Measurements from ENCODE around the gene OTOP3. TPM values are rescaled to one million over a fixed set of nuclear protein-coding genes. Genes with fewer than 3 reads are reported as not detected.

Gene OTOP3
- total and polyA plus RNA-seq, 2 experiments from 2014 or later: not detected

- peak overlapping the region; percentile 5 for H3K27ac ChIP-seq
- TF ChIP-seq CTCF (IDR thresholded peaks at IDR 0.05; ENCODE audit: low read depth, low read length): no peak
- no peaks in the 10 kb centered on the region for H3K27me3 ChIP-seq
- H3K4me3 ChIP-seq: no peak overlapping the region
- peaks cover 6% of the 10 kb centered on the region for H3K4me1 ChIP-seq (ENCODE audit: low read depth)
- no peaks in the 10 kb centered on the region for H3K9me3 ChIP-seq (ENCODE audit: low read depth)
- no peak for DNase-seq (ENCODE audit: low read depth in 1 of 2, low spot score in 1 of 2)
- peaks cover 4% of the 10 kb centered on the region for H3K36me3 ChIP-seq
Measured at GRCh38 chr17:74999523-74999922, 63.8 kb downstream of the OTOP3 start.

Other genes starting within 250 kb of the OTOP3 start
- gene CD300LF, start 223.0 kb upstream of the OTOP3 start, total RNA-seq: not detected in 2 replicates
- gene CD300LF, start 223.0 kb upstream of the OTOP3 start, polyA plus RNA-seq: not detected in 2 replicates
- 3.4 and 6.9 TPM in 2 replicates for gene RAB37, start 198.6 kb upstream of the OTOP3 start, total RNA-seq
- gene RAB37, start 198.6 kb upstream of the OTOP3 start, polyA plus RNA-seq: 4.6 and 4.9 TPM in 2 replicates
- 78.2 and 87.3 TPM in 2 replicates for gene NHERF1, start 187.3 kb upstream of the OTOP3 start, total RNA-seq
- gene NHERF1, start 187.3 kb upstream of the OTOP3 start, polyA plus RNA-seq: 95.1 and 111 TPM in 2 replicates
- 45.9 and 73.1 TPM in 2 replicates for gene NAT9, start 159.6 kb upstream of the OTOP3 start, total RNA-seq
- 56.2 and 96.8 TPM in 2 replicates for gene NAT9, start 159.6 kb upstream of the OTOP3 start, polyA plus RNA-seq
- gene GRIN2C, start 76.0 kb upstream of the OTOP3 start, total RNA-seq: 0.95 and 6.1 TPM in 2 replicates
- gene GRIN2C, start 76.0 kb upstream of the OTOP3 start, polyA plus RNA-seq: 0.71 and 1.1 TPM in 2 replicates
- gene FDXR, start 62.9 kb upstream of the OTOP3 start, total RNA-seq: 44.6 and 44.7 TPM in 2 replicates
- 49.9 and 55.9 TPM in 2 replicates for gene FDXR, start 62.9 kb upstream of the OTOP3 start, polyA plus RNA-seq
- gene FADS6, start 42.3 kb upstream of the OTOP3 start, total RNA-seq: 0.83 and 0.85 TPM in 2 replicates
- gene FADS6, start 42.3 kb upstream of the OTOP3 start, polyA plus RNA-seq: 0.76 and 1.3 TPM in 2 replicates
- 2.5 and 4.0 TPM in 2 replicates for gene USH1G, start 12.6 kb upstream of the OTOP3 start, total RNA-seq
- gene USH1G, start 12.6 kb upstream of the OTOP3 start, polyA plus RNA-seq: 1.9 and 3.1 TPM in 2 replicates
- gene OTOP2, start 11.6 kb upstream of the OTOP3 start, total RNA-seq: not detected in 2 replicates
- gene OTOP2, start 11.6 kb upstream of the OTOP3 start, polyA plus RNA-seq: not detected in 2 replicates
- gene HID1, start 36.9 kb downstream of the OTOP3 start, total RNA-seq: 35.2 and 46.3 TPM in 2 replicates
- gene HID1, start 36.9 kb downstream of the OTOP3 start, polyA plus RNA-seq: 45.4 and 57.3 TPM in 2 replicates
- gene CDR2L, start 51.7 kb downstream of the OTOP3 start, total RNA-seq: 15.1 and 16.4 TPM in 2 replicates
- 5.9 and 8.0 TPM in 2 replicates for gene CDR2L, start 51.7 kb downstream of the OTOP3 start, polyA plus RNA-seq
- gene MRPL58, start 76.8 kb downstream of the OTOP3 start, total RNA-seq: 44.8 and 62.9 TPM in 2 replicates
- 39.7 and 48.4 TPM in 2 replicates for gene MRPL58, start 76.8 kb downstream of the OTOP3 start, polyA plus RNA-seq
- 411 and 666 TPM in 2 replicates for gene ATP5PD, start 111.1 kb downstream of the OTOP3 start, total RNA-seq
- gene ATP5PD, start 111.1 kb downstream of the OTOP3 start, polyA plus RNA-seq: 603 and 732 TPM in 2 replicates
- gene KCTD2, start 111.3 kb downstream of the OTOP3 start, total RNA-seq: 23.9 and 24.4 TPM in 2 replicates
- 20.7 and 22.4 TPM in 2 replicates for gene KCTD2, start 111.3 kb downstream of the OTOP3 start, polyA plus RNA-seq
- gene SLC16A5, start 152.1 kb downstream of the OTOP3 start, total RNA-seq: 32.2 and 47.1 TPM in 2 replicates
- gene SLC16A5, start 152.1 kb downstream of the OTOP3 start, polyA plus RNA-seq: 9.9 and 18.8 TPM in 2 replicates
- gene ARMC7, start 174.1 kb downstream of the OTOP3 start, total RNA-seq: 8.8 and 10.0 TPM in 2 replicates
- 5.7 and 6.5 TPM in 2 replicates for gene ARMC7, start 174.1 kb downstream of the OTOP3 start, polyA plus RNA-seq
- 204 and 233 TPM in 2 replicates for gene NT5C, start 195.8 kb downstream of the OTOP3 start, total RNA-seq
- gene NT5C, start 195.8 kb downstream of the OTOP3 start, polyA plus RNA-seq: 168 and 174 TPM in 2 replicates
- gene JPT1, start 218.6 kb downstream of the OTOP3 start, total RNA-seq: 175 and 209 TPM in 2 replicates
- 136 and 201 TPM in 2 replicates for gene JPT1, start 218.6 kb downstream of the OTOP3 start, polyA plus RNA-seq
- 91.3 and 109 TPM in 2 replicates for gene SUMO2, start 247.1 kb downstream of the OTOP3 start, total RNA-seq
- 485 and 542 TPM in 2 replicates for gene SUMO2, start 247.1 kb downstream of the OTOP3 start, polyA plus RNA-seq